Activated CD4-positive, alpha-beta T cell treated with anti-CD3 and anti-CD28 coated beads for 24 hours (primary cell): ENCODE measurements around the gene MYL12A.
A peak's percentile ranks its signal among the peaks of the same experiment; 100 is the strongest.

Experiments used
- DNase-seq, 2 donors: peaks; one replicate each; pipeline ENCODE4 v3.0.0-alpha.2; 2020; ENCODE audit warnings: low read depth in 2 of 2

MYL12A gene

DNA sequence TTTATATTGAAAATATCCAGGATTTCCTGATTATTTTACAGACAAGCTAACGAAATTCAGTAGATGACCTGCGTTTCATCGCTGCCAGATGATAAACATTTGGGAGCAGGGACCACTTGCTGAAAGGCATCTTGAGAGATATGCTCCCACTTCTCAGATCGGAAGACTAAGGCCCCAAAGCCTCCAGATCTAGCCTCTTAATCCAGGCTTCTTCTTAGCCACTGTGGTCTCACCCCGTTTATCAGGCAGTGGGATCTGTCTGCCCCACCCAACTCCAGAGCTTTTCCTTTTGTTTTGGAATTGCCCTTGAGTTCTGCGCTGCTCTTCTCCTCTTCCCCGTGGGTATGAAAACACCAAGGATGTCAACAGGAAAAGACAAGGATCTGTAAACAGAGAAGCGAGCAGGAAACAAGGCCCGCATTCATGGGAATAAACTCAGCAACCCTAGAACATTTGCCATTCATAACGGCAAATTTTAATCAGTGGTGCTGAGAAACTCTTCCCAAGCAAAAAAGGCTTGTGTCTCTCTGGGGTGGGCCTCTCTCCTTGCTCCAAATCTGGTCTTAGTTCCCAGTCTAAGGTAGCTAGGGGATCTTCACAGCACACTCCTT lies 35.8 kb downstream of the MYL12A start:
- DNase-seq, result no peak

DNA sequence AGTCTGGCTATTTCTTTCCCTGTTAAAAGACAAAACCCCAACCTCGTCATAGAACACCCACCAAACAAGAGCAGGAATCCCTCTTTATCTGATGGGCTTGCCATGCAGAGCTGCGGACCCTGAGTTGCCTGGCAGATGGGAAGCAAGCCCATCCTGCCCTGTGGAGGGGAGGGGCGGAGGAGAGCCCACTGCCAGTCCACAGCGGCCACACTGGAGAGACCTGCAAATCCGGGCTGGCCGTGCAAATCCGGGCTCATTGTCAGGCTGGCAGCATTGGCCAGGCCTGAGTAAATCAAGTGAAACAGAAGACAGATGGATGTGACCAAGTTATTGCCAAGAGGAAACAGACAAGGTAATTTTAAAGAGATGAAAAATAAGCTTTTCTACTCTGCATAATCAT lies 36.3 kb downstream of the MYL12A start:
- DNase-seq, result no peak

DNA sequence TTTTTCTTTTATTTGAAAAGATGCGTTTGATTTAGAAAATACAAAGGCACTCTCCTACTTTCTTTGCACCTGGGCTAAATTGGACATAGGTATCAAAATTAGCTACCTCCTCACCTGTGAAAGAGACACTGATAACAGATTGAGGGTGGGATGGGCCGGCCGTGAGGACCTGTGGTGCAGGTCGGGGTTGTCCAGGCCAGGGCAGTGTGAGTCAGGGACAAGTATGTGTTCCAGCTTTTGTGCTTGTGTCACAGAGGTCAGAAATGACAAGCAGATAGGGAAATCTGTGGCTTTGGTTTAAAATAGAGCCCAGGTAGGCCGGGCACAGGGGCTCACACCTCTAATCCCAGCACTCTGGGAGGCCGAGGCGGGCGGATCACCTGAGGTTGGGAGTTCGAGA lies 36.9 kb downstream of the MYL12A start:
- no peak for DNase-seq

DNA sequence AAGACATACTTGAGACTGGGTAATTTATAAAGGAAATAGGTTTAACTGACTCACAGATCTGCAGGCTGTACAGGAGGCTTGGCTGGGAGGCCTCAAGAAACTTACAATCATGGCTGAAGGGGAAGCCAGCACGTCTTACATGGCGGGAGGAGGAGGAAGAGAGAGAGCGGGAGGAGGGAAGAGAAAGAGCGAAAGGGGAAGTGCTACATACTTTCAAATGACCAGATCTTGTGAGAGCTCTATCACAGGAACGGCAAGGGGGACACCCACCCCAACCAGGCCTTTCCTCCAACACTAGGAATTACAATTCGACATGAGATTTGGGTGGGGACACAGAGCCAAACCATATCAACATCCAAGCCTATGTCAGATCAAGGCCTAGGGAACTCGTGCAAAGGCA lies 38.6 kb downstream of the MYL12A start:
- DNase-seq, result no peak

DNA sequence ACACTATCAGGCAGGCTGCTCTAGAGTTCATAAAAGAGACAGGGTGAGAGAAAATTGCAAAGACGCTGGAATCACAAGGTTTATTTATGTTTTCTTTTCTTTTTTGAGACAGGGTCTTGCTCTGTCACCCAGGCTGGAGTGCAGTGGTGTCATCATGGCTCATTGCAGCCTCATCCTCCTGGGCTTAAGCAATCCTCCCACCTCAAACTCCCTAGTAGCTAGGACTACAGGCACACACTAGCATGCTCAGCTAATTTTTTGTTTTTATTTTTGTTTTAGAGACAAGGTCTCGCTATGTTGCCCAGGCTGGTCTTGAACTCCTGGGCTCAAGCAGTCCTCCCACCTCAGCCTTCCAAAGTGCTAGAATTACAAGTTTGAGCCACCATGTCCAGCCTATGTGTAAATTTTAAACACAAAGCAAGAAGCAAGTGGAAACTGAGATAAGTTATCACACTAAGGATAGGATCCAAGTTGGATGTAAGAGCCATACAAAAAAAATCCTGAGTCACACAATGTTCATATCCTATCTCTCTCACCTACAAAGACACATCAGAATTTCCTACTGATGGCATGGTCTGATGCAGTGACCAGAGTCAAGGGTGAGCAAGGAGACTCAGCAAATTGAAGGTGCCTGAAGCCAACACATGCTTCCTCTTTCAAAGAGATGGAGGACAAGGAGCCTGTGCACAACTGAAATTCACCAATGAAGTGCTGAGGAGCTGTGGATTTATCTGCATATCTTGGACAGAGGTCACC lies 45.8 kb downstream of the MYL12A start:
- DNase-seq, result no peak

DNA sequence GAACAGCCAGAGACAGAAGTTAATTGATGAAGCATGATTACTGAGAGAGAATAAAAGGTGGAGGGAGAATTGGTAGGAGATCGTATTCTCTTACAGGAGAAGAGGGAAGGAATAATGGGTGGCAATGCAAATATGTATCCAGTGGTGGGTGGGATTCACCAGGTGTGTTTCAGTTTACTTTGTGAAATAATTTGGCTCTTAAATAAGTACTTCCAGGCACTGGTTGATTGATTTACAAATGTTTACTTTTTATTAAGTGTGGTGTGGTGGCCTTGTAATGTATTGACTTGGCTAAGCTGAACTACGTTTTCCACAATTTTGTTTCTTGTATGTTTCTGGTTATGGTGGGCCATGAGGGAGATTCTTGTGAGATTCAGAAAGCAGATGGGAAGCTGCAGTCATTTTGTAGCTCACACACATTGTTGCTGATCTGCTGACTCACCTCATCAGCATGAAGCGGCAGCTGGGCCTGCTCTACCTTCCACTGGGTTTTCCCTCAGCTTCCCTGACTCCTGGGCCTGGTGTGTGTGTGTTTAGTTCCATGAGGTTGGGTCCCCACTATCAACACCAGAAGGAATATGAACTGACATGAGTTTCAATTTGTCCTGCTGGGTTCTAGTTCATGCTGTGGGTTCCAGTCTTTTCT lies 47.0 kb downstream of the MYL12A start:
- DNase-seq, result no peak

DNA sequence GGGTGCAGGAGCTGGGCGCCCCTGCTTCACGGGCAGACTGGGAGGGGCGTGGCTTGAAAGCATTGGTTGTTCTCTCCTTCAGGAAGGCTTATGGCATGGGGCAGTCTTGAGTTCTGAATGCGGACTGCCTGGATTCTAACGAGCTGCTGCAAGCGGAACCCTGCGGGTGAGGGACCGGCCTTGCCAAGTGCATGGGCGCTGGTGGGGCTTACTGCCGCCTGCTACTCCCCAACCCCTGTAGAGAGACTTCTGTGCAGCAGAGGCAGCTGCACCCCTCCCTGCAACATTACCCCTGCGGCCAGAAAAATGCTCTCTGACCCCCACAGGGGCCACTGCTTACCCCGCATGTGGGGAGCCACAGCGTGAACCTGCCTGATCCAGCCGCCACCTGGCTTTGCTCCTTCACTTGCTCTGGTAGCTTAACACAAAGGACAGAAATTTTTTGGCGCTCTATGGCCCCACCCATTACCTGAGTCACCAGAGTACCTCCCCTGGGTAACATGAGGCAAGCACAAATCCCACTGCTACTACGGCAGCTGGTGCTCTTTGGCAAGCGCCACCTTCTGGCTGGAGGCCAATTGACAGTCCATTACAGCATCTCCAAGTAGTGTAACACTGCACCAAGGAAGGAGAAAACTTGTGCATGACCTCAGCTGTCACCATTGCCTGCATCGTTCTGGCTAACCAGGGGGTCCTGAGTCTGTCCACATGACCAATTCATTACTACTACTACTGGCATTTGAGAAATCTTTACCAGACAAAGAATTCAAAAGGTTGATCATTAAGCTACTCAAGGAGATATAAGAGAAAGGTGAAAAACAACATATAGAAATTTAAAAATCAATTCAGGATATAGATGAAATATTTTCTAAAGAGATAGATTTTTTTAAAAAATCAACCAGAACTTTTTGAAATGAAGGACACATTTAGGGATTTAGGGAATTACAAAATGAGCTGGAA lies 49.7 kb downstream of the MYL12A start:
- DNase-seq, result peak; percentile 90

DNA sequence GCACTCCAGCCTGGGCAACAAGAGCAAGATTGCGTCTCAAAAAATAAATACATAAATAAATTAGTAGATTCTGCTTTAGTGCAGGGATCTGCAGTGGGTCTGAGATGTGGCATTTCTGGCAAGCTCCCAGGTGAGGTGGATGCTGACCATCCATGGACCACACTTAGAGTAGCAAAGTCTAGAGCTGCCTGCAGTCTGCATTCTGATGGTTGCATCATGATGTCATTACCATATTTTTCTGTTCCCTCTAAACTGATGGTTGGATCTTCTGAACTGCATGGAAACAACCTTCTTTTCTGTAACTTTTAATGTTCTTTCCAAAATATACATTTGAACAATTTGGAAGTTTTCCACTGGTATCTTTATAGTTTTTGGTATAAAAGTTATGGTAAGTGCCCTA lies 57.2 kb downstream of the MYL12A start:
- DNase-seq, result no peak

DNA sequence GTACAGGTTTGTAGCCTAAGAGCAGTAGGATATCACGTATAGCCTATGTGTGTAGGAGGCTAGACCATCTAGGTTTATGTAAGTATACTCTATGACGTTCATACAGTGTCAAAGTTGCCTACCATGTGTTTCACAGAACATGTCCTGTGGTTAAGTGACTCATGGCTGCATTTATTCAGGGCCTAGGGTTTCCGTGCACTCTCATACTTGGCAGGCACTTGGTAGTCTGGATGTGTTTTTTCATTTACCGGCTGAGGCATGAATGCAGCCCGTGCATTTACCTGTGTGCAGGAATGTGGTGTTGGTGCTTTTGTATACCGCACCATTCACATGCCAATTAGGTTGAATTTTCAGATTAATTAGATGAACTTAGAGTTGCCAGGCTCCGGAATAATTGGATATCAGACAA lies 57.8 kb downstream of the MYL12A start:
- DNase-seq, result peak; percentile 8 to 28
